ENCODE data around the gene BCOR. TPM values are rescaled to one million over a fixed set of nuclear protein-coding genes. Genes with fewer than 3 reads are reported as not detected.

BCOR gene
- total and polyA plus RNA-seq, 2 of the 4 experiments (the other 2 are of a cell fraction) = 7.5 to 9.0 TPM

GRCh38 chrX:40095583-40096394 lies 2.0 kb downstream of the BCOR start:
- Histone ChIP-seq H2AFZ (replicated peaks; ENCODE audit: low read length, poor library complexity) (peak overlapping the region; percentile 69), H3K4me3 (ENCODE audit: insufficient read depth, low read depth, low read length) (peak overlapping the region; percentile 86), H3K36me3 (ENCODE audit: control insufficient read depth, insufficient read depth, low read length) (no peaks in the 10 kb centered on the region), H3K9me1 (ENCODE audit: insufficient read depth, low read length) (peaks cover 5% of the 10 kb centered on the region), H2BK20ac (ENCODE audit: low read depth, low read length) (no peak overlapping the region), H2BK15ac (ENCODE audit: low read depth, low read length) (no peak overlapping the region), H3K9me3 (ENCODE audit: control insufficient read depth, insufficient read depth, low read length) (no peaks in the 10 kb centered on the region), H4K20me1 (ENCODE audit: insufficient read depth, low read length) (peaks cover 27% of the 10 kb centered on the region), H2AK9ac (replicated peaks; ENCODE audit: low read depth, low read length, poor library complexity) (peak overlapping the region; percentile 66), H4K91ac (ENCODE audit: insufficient read depth, low read depth, low read length) (no peak overlapping the region; the same call in 1 of the 2 replicates), H3K23ac (ENCODE audit: low read depth, low read length) (peak overlapping the region; percentile 45; the same call in 1 of the 2 replicates), H3K56ac (ENCODE audit: extremely low read depth, insufficient read depth, low read length) (no peak overlapping the region), H3K4me1 (ENCODE audit: control insufficient read depth, insufficient read depth, low read length) (peaks cover 3% of the 10 kb centered on the region), H2BK5ac (ENCODE audit: low read depth, low read length, poor library complexity, severe bottlenecking) (peak overlapping the region; percentile 46), H3K79me1 (ENCODE audit: low read depth in 1 of 2, low read length in 2 of 2) (peaks cover 3 to 30% of the 10 kb centered on the region in 2 experiments; a peak in 3 of 4 replicates), H4K8ac (ENCODE audit: low read depth in 2 of 2, low read length in 2 of 2) (no peak overlapping the region), H3K9ac (ENCODE audit: low read depth, low read length) (peak overlapping the region; percentile 77), H3K4ac (ENCODE audit: low read depth, low read length) (peak overlapping the region; percentile 66; the same call in 1 of the 2 replicates), H3K18ac (ENCODE audit: low read depth, low read length) (peak overlapping the region; percentile 9; the same call in 1 of the 2 replicates), H3K27ac (ENCODE audit: insufficient read depth, low read length) (peak overlapping the region; percentile 70), H3K14ac (replicated peaks; ENCODE audit: low read depth, low read length) (no peak overlapping the region; the same call in 1 of the 2 replicates), H2BK120ac (ENCODE audit: low read depth, low read length) (no peak overlapping the region), H3K27me3 (ENCODE audit: control insufficient read depth, insufficient read depth, low read length) (no peaks in the 10 kb centered on the region; the same call in 1 of the 2 replicates), H3K4me2 (ENCODE audit: low read depth, low read length) (peak overlapping the region; percentile 89), H4K5ac (ENCODE audit: low read depth, low read length) (0 out of 2 replicates have a peak overlapping the region, but pooled peaks have one; percentile 3), H2AK5ac (ENCODE audit: low read depth, low read length) (no peak overlapping the region)
- no TSS peak for BruUV-seq (replicated peaks)
- intact Hi-C loops (cut with micrococcal nuclease) = loop anchor here (1.0 to 10.0 kb wide), 4 partner anchors 57 to 441 kb away; no protein-coding TSS in a partner anchor
- DNase-seq = no peak
- WGBS, 2 experiments (ENCODE audit: extremely low coverage in 2 of 2, insufficient read length in 1 of 2) = 5% methylated on average over 12 of the region's 80 CpGs; no CpG with 5 or more reads in 1 of the 2 experiments
- no peak for ATAC-seq (ENCODE audit: low read depth)
- ChIA-PET POLR2A (ENCODE audit: unreplicated experiment) (interaction anchor here (0.6 kb wide), 2 partner anchors 59 to 191 kb away, joined by 3 to 4 read pairs; no protein-coding TSS in a partner anchor), CTCF (interaction anchor here (1.5 kb wide), 1 partner anchor 8 kb away, joined by 5 read pairs; no protein-coding TSS in a partner anchor)
- in situ Hi-C loops (cut with MboI; ENCODE audit: low sequenced_read_pairs) = no loop called here
- dilution Hi-C loops (cut with HindIII; ENCODE audit: low sequenced_read_pairs, unreplicated experiment) = no loop called here
- TF ChIP-seq RCOR1 (IDR thresholded peaks at IDR 0.05; ENCODE audit: insufficient replicate concordance, low read length) (no peak), CHD1 (IDR thresholded peaks at IDR 0.05; ENCODE audit: low read depth, low read length) (no peak), RFX5 (IDR thresholded peaks at IDR 0.05; ENCODE audit: low read depth, low read length) (no peak), CTCF (conservative IDR thresholded peaks at IDR 0.05; ENCODE audit: low read depth, low read length) (no peak), CEBPB (IDR thresholded peaks at IDR 0.05; ENCODE audit: low read depth, low read length) (no peak), MAZ (IDR thresholded peaks at IDR 0.05; ENCODE audit: borderline replicate concordance, low read depth, low read length) (no peak), USF2 (IDR thresholded peaks at IDR 0.05; ENCODE audit: low read depth, low read length) (no peak), BHLHE40 (IDR thresholded peaks at IDR 0.05; ENCODE audit: low read depth, low read length) (no peak), FOS (IDR thresholded peaks at IDR 0.05; ENCODE audit: low read depth, low read length) (no peak), NFE2L2 (IDR thresholded peaks at IDR 0.05; ENCODE audit: low read depth, low read length) (no peak), SMC3 (IDR thresholded peaks at IDR 0.05; ENCODE audit: low read depth, low read length) (no peak), POLR2A (IDR thresholded peaks at IDR 0.05; ENCODE audit: low read depth, low read length) (no peak; the same call in 1 of the 2 replicates)
- TF ChIP-seq, protein P1, sequence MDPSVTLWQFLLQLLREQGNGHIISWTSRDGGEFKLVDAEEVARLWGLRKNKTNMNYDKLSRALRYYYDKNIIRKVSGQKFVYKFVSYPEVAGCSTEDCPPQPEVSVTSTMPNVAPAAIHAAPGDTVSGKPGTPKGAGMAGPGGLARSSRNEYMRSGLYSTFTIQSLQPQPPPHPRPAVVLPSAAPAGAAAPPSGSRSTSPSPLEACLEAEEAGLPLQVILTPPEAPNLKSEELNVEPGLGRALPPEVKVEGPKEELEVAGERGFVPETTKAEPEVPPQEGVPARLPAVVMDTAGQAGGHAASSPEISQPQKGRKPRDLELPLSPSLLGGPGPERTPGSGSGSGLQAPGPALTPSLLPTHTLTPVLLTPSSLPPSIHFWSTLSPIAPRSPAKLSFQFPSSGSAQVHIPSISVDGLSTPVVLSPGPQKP (IDR thresholded peaks at IDR 0.05; ENCODE audit: borderline replicate concordance, low read depth, low read length) = no peak
